VCaP (cell line): ENCODE measurements around the gene CFAP61.

Experiments
- H3K27ac ChIP-seq: fragments of 450-650 bp; 2 replicates; pipeline ENCODE4 v1.5.1; 2017
- TF ChIP-seq, protein P1 (sequence below): fragments of 450-650 bp; conservative IDR thresholded peaks from 2 replicates; pipeline ENCODE4 v1.5.1; 2017; ENCODE audit warnings: mild to moderate bottlenecking, moderate library complexity

The CFAP61 gene

DNA sequence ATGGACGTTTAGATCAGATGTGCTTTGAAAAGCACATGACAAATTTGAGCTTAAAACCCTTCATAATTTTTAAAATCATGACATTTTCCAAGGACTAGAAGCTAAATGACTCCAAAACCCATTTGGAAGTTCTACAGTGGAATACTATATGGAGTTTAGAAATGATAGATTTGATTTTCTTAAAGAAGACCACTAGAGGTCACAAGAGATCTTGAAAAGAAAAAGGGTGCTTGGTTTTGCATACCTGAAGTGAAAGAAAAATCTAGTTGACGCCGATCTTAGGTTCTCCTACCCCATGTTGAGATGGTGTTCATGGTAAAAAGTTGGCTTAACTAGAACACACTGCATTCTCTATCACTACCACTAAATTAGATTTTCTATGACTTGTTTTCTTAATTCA, 31.5 kb downstream of the CFAP61 start:
- TF ChIP-seq, protein P1, sequence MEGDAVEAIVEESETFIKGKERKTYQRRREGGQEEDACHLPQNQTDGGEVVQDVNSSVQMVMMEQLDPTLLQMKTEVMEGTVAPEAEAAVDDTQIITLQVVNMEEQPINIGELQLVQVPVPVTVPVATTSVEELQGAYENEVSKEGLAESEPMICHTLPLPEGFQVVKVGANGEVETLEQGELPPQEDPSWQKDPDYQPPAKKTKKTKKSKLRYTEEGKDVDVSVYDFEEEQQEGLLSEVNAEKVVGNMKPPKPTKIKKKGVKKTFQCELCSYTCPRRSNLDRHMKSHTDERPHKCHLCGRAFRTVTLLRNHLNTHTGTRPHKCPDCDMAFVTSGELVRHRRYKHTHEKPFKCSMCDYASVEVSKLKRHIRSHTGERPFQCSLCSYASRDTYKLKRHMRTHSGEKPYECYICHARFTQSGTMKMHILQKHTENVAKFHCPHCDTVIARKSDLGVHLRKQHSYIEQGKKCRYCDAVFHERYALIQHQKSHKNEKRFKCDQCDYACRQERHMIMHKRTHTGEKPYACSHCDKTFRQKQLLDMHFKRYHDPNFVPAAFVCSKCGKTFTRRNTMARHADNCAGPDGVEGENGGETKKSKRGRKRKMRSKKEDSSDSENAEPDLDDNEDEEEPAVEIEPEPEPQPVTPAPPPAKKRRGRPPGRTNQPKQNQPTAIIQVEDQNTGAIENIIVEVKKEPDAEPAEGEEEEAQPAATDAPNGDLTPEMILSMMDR, result peak; percentile 77
- peak overlapping the region; percentile 29; the same call in 1 of the 2 replicates for H3K27ac ChIP-seq

DNA sequence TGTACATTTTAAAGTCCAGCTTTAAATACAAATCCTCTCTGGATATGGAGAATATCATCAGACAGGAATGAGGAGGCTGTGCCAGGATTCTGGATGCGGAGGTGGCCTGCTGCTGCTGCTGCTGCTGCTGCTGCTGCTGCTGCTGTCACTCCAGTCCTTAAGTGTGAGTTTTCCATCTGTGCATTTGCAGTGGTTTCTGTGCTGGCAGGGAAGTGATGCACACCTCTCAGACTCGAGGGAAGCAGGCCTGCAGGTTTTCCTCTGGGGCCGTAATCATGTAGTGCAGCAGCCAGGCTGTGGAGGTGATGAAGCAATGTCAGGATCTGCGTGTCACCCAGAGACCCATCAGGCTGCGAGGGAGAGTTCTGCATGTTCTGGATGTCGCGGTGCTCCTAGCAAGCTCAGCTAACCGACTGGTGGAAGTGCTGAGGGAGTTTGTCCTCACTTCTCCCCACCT, 32.0 kb downstream of the CFAP61 start:
- TF ChIP-seq, protein P1, result no peak
- peak overlapping the region; percentile 29; the same call in 1 of the 2 replicates for H3K27ac ChIP-seq

DNA sequence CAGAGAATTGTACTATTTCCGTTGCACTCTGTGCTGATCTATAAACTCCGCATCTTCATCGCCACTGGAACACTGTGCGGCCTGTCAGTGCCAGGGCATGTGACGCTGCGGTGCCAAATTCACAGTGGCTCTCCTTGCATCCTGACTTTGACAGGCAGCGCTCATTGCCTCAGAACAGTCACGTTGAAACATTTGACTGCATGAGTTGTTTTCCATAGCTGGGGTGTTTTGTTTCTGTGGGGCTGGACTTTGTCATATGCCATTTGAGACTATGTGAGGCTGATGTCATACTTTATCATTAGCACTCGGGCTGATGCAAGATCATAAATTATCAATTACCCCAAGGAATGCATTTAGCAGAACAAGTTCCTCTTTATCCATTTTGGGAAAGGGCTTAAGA, 32.7 kb downstream of the CFAP61 start:
- TF ChIP-seq, protein P1, result no peak
- H3K27ac ChIP-seq, result no peak overlapping the region

DNA sequence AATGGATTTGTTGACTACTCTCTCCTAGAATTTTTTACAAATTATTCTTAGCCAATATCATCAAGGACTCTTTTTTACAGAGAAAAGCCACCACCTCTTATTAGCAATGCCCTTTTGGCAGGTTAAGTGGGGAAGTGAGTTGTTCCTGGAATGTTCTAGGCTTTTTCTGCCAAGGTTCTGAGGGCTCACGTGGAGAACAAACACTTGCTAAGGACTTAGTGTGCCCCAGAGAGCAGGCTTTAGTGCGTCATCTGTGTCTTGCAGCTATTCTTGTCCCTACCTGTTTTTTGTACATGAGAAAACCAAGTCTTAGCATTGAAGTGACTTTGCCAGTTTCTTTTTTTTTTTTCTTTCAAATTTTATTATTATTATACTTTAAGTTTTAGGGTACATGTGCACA, 33.5 kb downstream of the CFAP61 start:
- no peak overlapping the region for H3K27ac ChIP-seq
- TF ChIP-seq, protein P1, result no peak

DNA sequence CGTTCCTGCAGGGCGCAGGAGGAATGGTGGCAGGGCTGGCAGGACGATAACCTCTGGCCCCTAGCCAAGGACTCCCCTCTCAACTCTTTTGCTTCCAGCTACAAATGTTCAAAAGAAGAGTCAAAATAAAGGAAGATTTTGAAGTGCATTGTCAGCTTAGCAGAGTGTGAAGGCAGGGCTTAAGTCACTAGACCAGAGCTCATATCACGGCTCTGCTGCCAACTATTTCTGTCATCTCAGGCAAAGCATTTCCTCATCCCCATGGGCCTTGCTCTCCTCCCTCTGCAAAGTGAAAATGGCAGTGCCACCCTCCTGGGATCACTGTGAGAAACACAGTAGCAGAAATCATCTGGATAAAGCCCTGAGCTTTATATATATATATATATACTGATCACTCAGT, 36.7 kb downstream of the CFAP61 start:
- TF ChIP-seq, protein P1, result no peak
- no peak overlapping the region for H3K27ac ChIP-seq

DNA sequence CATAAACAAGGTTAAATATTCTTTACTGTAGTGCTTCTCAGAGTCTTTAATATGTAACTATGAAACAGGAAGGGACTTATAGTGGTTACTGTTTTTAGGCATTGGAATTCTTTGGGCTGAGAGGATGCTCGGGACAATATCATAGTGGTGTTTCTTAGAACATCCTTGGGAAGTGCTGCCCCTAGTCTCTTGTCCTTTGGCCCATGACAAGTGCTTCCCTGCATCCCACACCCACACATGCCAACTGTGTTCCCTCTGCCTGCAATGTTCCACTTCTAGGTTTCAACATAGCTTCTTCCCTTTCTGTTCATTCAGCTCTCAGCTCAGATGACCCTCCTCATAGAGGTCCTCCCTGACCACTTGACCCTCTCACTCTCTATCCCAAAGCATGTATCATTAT, 37.6 kb downstream of the CFAP61 start:
- H3K27ac ChIP-seq, result no peak overlapping the region
- TF ChIP-seq, protein P1, result no peak

DNA sequence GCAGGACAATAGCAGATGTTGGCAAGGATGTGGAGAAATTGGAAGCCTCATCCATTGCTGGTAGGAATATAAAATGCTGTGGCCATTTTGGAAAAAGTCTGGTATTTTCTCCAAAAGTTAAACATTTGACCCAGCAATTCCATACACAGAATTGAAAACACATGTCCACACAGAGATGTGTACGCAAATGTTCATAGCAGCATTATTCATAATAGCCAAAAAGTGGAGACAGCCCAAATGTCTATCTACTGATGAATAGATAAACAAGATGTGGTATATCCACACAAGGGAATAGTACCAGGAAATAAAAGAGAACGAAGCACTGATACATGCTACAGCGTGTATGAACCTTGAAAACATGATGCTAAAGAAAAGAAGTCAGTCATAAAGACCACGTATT, 40.5 kb downstream of the CFAP61 start:
- H3K27ac ChIP-seq, result no peak overlapping the region
- TF ChIP-seq, protein P1, result no peak
